NCI-H2107 (cell line): Measurements from ENCODE around the gene GPR153.
"Not testable (repeated sequence)": the region's sequence is repeated elsewhere in the genome, so short reads cannot be mapped to it uniquely, and the experiment has no call there.

Source experiments
- DNase-seq: peaks from one replicate; lab custom pipeline; 2025; lab: John Stamatoyannopoulos, UW

The GPR153 gene

DNA sequence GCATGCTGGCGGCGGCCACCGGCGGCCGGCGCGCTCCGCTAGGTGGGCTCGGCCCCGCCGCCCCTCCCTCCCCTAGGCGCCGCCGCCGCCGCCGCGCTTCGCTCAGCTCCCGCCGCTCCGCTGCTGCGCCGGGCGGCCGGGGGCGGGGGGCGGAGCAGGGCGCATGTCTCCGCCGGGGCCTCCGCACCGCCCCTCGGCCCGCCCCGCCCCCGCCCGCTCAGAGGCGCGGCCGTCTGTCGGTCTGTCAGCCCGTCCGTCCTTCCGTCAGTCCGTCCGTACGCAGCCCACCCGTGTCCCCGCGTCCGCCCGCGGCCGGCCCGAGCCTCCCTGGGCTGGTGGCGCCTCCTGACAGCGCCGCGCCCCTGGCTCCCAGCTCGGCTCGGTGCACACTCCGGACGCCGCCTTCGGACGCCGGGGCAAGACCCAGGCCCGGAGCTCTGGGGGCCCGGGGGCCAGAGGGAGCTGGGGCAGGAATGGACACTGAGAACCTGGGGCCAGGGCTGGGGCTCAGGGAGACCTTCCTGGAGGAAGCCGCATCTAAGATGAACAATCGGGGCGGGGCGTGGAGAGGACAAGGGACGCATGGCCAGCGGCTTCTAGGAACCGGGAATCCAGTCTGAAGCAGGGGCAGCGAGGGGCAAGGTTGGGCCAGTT, at the start of gene GPR153:
Gene GPR153 (minus strand): TSS at position 138 of the 654 bp plus-strand sequence. CDS start 6,193 bp downstream, outside the sequence.
- DNase-seq: no peak

GRCh38 chr1:6310116-6310848, 49.4 kb upstream of the GPR153 start:
- DNase-seq: no peak

GRCh38 chr1:6309564-6309963, 48.7 kb upstream of the GPR153 start:
- DNase-seq: no peak

GRCh38 chr1:6308449-6308848, 47.6 kb upstream of the GPR153 start:
- no peak for DNase-seq

DNA sequence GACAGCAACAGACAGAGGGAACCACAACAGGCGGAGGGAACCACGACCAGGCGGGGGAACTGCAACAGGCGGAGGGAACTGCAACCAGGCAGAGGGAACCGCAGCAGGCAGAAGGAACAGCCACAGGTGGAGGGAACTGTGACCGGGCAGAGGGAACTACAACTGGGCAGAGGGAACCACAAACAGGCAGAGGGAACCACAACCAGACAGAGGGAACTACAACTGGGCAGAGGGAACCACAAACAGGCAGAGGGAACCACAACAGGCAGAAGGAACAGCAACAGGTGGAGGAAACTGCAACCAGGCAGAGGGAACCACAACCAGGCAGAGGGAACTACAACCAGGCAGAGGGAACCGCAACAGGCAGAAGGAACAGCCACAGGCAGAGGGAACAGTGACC, 46.8 kb upstream of the GPR153 start:
- DNase-seq: not testable (repeated sequence)

DNA sequence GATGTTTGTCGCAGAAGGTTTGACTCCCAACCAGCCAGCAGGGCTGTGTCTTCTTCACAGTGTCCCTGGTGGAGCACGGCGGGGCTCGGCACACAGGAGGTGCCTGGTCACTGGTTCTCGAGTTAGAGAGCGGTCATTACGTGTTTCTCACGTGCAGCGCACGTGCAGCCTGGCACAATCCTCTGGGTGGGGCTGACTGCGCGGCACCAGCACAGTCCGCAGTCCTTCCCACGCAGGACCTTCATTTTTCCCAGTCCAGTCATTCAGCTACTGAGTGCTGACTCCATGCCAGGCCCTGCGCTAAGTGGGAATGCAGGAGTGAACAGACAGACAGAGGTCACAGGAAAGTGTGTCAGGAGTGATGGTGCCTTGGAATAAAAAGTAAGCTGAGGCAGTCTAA, 46.2 kb upstream of the GPR153 start:
- DNase-seq: no peak

DNA sequence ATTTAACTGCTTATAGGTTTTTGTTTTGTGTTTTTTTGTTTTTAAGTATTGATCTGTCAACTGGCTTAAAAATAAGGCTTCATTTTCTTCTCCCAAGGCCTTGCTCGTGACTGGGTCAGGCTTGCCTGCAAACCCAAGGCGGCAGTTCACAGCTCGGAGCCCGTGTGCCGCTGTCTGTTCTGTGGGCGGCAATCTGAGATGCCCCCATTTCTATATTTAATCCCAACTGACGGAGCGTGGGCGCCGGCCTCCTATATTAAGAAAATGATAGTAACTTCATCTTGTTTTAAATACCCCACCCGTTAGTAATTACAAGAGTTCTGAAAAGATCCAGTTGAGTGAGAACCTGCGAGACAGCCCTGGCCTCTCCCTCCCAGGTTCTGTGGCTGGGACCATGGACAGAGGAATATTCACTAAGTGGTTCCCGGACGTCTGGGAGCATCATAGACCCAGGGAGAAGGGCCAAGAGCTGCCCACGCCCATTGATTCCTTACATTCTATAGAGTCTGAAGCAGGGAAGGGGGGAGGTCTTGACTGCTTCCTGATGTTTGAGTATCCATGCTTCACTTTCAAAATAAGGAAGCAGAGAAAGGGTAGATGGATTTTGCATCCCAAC, 42.6 kb upstream of the GPR153 start:
- DNase-seq: no peak

DNA sequence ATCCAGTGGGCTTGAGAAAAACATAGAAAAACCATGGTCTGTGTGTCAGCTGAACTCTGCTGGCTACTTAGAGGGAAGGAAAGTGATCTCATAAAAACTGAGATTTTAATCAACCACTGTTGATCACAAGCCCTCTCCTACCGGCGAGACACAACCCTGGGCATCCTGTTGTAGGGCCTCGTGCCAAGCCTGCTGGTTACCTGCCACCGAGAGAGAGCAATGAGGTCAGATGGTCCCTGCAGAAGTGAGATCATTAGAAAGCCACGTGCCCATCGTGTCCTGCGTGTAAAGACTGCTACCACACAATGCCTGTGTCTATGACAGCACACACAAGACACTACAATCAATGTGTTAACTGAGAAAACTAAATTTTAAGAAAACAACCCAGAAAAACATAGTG, 41.7 kb upstream of the GPR153 start:
- DNase-seq: no peak

DNA sequence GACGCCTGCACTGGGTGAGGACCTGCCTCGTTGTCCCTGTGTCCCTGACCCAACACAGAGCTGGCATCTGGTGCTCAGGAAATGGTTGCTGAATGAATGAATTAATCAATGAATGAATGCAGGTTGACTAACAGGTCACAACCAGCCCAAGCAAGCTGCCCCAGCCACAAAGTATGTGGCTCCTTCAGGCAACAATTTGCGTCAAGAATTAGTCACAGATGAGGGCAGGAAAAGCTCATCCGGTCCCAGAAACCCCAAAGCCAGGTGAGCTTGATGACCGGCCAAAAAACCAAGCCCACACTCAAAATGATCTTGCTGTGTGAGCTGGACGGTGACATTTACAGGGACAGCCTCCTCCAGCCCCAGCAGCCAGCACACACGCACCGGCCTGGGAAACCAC, 40.6 kb upstream of the GPR153 start:
- DNase-seq: no peak

- DNase-seq: no peak
These were observed 39.6 kb upstream of the GPR153 start for GRCh38 chr1:6300342-6301048.

DNA sequence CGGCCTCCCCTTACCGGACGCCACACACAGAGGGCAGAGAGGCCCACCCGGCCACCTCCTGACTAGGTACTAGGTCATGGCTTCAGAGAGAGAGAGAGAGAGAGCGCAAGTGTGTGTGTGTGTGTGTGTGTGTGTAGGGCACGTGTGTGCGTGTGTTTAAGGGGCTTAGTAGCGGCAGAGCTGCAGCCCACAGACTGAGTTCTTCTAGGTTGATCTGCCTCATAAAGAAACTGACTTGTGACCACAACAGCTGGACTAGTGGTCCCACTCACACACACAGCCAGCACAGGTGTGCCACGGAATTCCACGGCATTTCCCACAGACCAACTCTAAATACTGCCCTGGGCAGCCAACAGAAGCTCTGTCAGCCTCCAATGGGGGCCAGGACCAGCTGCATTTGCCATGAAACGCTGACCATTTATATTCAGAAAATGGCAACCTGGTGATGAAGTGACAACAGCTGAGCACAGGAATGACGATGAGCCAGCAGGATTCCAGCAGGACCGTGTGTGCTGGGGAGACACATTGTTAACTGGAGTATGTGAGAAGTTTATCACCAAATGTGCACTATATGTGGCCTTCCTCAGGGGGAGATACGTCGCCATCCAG, 38.8 kb upstream of the GPR153 start:
- no peak for DNase-seq

DNA sequence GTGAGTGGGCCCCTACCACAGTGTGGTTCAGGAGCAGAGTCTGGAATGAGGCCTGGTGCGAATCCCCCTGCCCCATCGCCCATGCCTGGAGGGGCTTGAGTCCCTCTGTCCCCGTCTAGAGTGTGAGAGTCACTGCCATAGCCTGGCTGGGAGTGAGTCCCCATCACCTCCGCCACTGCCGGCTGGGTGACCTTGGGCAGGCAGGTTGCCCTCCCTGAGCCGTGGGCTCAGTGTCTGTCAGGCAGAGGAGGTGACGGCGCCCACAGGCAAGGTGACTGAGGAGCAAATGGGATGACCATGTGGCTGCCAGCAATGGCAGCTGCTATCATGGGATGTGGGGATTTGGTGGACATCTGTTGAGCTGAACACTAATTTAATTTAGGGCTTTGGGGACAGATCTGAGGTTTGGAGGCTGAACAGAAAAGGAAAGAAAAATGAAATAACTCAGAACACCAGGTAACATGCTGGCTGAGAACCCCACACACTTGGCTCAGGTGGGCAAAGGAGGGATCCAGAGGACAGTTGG, 38.1 kb upstream of the GPR153 start:
- DNase-seq: no peak

GRCh38 chr1:6298530-6298929, 37.6 kb upstream of the GPR153 start:
- DNase-seq: no peak

- DNase-seq: no peak
These were observed 35.0 kb upstream of the GPR153 start for GRCh38 chr1:6295910-6296309.

DNA sequence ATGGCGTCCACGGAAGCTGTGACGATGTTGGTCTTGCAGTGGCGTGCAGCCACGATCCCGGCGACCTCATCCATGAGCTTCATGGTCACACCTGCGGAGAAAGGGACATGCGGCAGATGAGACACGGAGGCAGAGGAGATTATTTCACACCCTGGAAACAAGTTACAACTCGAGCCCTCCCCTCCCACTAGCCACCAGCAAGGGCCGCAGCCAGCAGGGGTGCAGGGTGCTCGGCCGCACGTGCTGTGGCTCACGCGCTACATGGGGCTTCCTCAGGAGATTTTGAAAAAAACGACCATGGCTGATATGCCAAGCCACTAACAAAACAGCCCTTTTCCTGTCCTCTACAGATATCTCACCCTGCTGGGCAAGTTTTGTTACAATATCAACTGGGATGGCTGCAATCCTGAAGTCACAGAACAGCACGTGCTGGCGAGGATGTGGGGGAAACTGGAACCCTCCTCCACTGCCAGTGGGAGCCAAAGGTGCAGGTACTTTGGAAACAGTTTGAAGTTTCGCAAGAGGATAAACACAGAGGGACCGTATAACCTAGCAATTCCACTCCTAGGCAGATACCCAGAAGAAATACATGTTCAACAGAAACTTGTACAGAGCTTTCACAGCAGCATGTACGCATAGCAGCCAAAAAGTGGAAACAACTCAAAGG, 34.1 kb upstream of the GPR153 start:
- DNase-seq: no peak

GRCh38 chr1:6294080-6294889, 33.4 kb upstream of the GPR153 start:
- DNase-seq: no peak

DNA sequence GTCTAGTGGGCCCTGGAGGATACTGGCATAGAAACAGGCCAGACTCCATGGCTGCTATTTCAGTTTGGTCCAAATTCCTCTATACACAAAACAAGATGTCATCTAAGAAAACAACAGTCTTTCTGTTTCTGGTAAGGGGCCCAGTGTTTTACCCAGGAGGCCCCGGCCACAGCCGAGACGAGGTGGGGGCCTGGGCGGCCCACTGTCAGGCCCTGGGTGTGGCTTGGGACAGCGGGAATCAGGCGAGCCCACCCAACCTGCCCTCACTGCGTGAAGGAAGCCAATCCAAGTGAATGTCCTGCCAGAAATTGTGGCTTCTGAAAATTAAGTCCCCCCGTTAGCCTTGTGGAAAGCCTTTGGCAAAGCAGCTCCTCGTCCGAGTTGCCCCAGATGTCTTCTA, 31.2 kb upstream of the GPR153 start:
- DNase-seq: no peak

DNA sequence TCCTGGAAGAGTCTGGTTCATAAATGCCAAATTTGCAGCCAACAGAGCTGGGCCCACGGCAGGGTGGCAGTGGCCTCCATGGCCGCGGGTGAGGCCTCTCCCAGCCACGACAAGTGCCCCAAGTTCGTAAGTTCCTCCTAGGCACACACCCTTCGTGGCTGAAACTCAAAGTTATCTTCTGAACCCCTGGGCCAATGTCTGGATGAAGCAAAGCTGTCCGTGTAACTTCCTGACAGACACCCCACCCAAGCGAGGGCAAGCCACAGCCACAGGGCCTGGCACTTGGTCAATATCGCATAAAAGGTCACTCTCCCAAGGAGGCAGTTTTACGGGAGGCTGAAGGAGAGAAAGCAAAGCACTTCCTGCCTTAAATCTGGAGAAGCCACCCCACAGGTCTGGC, 27.8 kb upstream of the GPR153 start:
- DNase-seq: no peak

DNA sequence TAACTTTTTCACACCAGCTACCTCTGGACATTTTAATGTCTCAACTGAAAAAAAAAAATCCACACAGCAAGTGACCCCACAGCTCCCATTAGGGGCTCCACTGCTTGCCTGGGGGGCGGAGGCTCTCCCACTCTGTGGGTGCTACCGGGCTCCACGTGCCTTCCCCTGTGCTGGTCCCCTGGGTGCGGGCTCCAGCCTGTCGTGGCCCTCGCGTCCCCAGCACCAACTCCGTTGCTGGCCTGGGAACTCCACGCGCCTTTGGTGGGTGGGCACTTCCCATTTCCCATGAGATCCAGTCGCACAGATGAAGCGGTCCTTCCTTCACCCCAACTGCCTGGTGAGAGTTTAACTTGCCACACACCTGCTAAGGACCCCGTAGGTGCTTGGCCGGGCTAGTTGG, 27.1 kb upstream of the GPR153 start:
- no peak for DNase-seq

- DNase-seq: no peak
These were observed 26.6 kb upstream of the GPR153 start for GRCh38 chr1:6287431-6287886.

DNA sequence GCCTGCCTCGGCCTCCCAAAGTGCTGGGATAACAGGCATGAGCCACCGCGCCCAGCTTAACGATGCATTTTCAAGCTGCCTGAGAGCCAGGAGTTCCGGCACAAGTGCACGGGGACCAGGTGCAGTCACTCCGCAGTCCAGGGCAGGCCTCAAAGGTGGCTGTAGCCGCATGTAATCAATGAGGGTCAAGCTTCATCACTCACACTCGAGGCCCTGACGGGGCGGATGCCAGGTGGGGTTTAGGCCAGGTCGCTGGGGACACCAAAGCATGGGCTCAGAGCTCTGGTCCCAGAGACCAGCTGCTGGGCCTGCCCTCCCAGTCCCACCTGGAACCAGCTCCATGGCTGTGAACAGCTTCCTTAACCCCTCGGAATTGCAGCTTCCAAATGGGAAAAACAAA, 26.1 kb upstream of the GPR153 start:
- no peak for DNase-seq
